GDM1 (cell line): ENCODE measurements around the gene MTMR4.
"Not testable (repeated sequence)": the region's sequence is repeated elsewhere in the genome, so short reads cannot be mapped to it uniquely, and the experiment has no call there.

Source experiments
- DNase-seq: peaks from one replicate; lab custom pipeline; 2025; lab: John Stamatoyannopoulos, UW

MTMR4 gene

GRCh38 chr17:58492238-58493121 lies 22.0 kb downstream of the MTMR4 start:
- DNase-seq: no peak

- DNase-seq: no peak
These were observed 22.9 kb downstream of the MTMR4 start for GRCh38 chr17:58491510-58492045.

- no peak for DNase-seq
These were observed 26.0 kb downstream of the MTMR4 start for GRCh38 chr17:58488428-58488890.

- no peak for DNase-seq
These were observed 26.6 kb downstream of the MTMR4 start, which contains the start of gene HSF5 for GRCh38 chr17:58487589-58488427. TSS of gene HSF5 (minus strand) at chr17:58488408. CDS start at chr17:58488274, 134 bp downstream.

- no peak for DNase-seq
These were observed 29.8 kb downstream of the MTMR4 start for GRCh38 chr17:58484600-58484999.

- not testable (repeated sequence) for DNase-seq
These were observed 32.6 kb downstream of the MTMR4 start for GRCh38 chr17:58481798-58482197.

GRCh38 chr17:58480090-58480489 lies 34.3 kb downstream of the MTMR4 start:
- no peak for DNase-seq

- no peak for DNase-seq
These were observed 37.6 kb downstream of the MTMR4 start for GRCh38 chr17:58476812-58477211.

GRCh38 chr17:58475985-58476384 lies 38.5 kb downstream of the MTMR4 start:
- no peak for DNase-seq

- no peak for DNase-seq
These were observed 44.1 kb downstream of the MTMR4 start for GRCh38 chr17:58470356-58470755.

GRCh38 chr17:58468944-58469343 lies 45.5 kb downstream of the MTMR4 start:
- DNase-seq: no peak

- DNase-seq: no peak
These were observed 58.9 kb downstream of the MTMR4 start for GRCh38 chr17:58455491-58455890.

GRCh38 chr17:58452738-58453137 lies 61.7 kb downstream of the MTMR4 start:
- DNase-seq: no peak

- DNase-seq: peak; percentile 83
These were observed 67.1 kb downstream of the MTMR4 start for GRCh38 chr17:58447039-58447975.

GRCh38 chr17:58446086-58446485 lies 68.4 kb downstream of the MTMR4 start:
- no peak for DNase-seq
